Tibial nerve (tissue), 4 donors: ENCODE data around the gene FHAD1. TPM values are rescaled to one million over a fixed set of nuclear protein-coding genes. Genes with fewer than 3 reads are reported as not detected.

Source experiments
- DNase-seq, 2 donors: peaks; one replicate each; pipeline ENCODE4 v3.0.0-alpha.2; 2019; ENCODE audit warnings: low spot score in 2 of 2
- H3K27ac ChIP-seq, 4 donors: fragments of 200-600 bp; sonication (generic) in 3 of 4; one replicate each; pipeline ENCODE4 v1.5.1; 2017 to 2019; ENCODE audit warnings: mild to moderate bottlenecking in 1 of 4
- H3K27me3 ChIP-seq, 2 donors: fragments of 200-600 bp; sonication (generic) in 1 of 2; one replicate each; pipeline versions ENCODE4 v1.5.1 to v1.6.0; 2017 to 2019
- H3K36me3 ChIP-seq, 3 donors: fragments of 200-600 bp; sonication (generic); one replicate each; pipeline ENCODE4 v1.5.1; 2018 to 2019
- H3K4me1 ChIP-seq, 4 donors: fragments of 200-600 bp; sonication (generic) in 3 of 4; one replicate each; pipeline ENCODE4 v1.5.1; 2017 to 2019
- H3K4me3 ChIP-seq, 4 donors: fragments of 200-600 bp; sonication (generic) in 3 of 4; one replicate each; pipeline ENCODE4 v1.5.1; 2017 to 2019; ENCODE audit warnings: mild to moderate bottlenecking in 1 of 4, moderate library complexity in 1 of 4
- H3K9me3 ChIP-seq, 4 donors: fragments of 200-600 bp; sonication (generic) in 3 of 4; one replicate each; pipeline ENCODE4 v1.5.1; 2017 to 2019
- CTCF ChIP-seq, 5 experiments: fragments of 200-600 bp in 3 of 5; fragments of 450-650 bp in 2 of 5; sonication (generic) in 3 of 5; IDR thresholded peaks; one replicate each; pipeline ENCODE4 v1.5.1; 2016 to 2019; ENCODE audit warnings: antibody characterized with exemption in 5 of 5, mild to moderate bottlenecking in 3 of 5, moderate library complexity in 2 of 5
- EP300 ChIP-seq, 2 donors: sonication (generic); formaldehyde crosslinking; IDR thresholded peaks; one replicate each; pipeline ENCODE4 v1.6.1; 2017; ENCODE audit warnings: antibody characterized with exemption in 2 of 2, mild to moderate bottlenecking in 1 of 2
- POLR2A ChIP-seq, 2 donors: fragments of 450-650 bp; IDR thresholded peaks; one replicate each; pipeline ENCODE4 v1.6.1; 2017; ENCODE audit warnings: antibody characterized with exemption in 2 of 2, mild to moderate bottlenecking in 2 of 2, moderate library complexity in 2 of 2
- WGBS, 2 donors: methylation state at CpG; one replicate each; pipeline ENCODE4 v1.1.5; 2018; 5-methylcytosine and 5-hydroxymethylcytosine counted together
- total RNA-seq, 4 donors: library from RNA; depleted of rRNA; stranded (reverse); fragments of >200 nt; gene quantifications; one replicate each; pipeline ENCODE4 v1.1.0, GENCODE V29; 2016

The FHAD1 gene
- total RNA-seq, 4 donors from 2014 or later = 0.30 to 0.63 TPM; not detected in 2

GRCh38 chr1:15312626-15313411, 65.8 kb downstream of the FHAD1 start:
- H3K27ac ChIP-seq = no peak overlapping the region
- no peak overlapping the region for H3K4me3 ChIP-seq
- no peaks in the 10 kb centered on the region for H3K27me3 ChIP-seq
- H3K4me1 ChIP-seq = no peaks in the 10 kb centered on the region
- WGBS, 2 donors = 74 to 78% methylated on average over 16 of the region's 16 CpGs
- TF ChIP-seq POLR2A (IDR thresholded peaks at IDR 0.05) (no peak), CTCF (IDR thresholded peaks at IDR 0.05) (no peak), EP300 (IDR thresholded peaks at IDR 0.05) (no peak)
- DNase-seq = no peak
- H3K9me3 ChIP-seq = peaks cover 0 to 12% (median 0%) of the 10 kb centered on the region in 4 donors
- H3K36me3 ChIP-seq = no peaks in the 10 kb centered on the region

GRCh38 chr1:15314328-15315281, 67.6 kb downstream of the FHAD1 start:
- Histone ChIP-seq H3K36me3 (no peaks in the 10 kb centered on the region), H3K9me3 (peaks cover 0 to 12% (median 0%) of the 10 kb centered on the region in 4 donors), H3K27me3 (no peaks in the 10 kb centered on the region), H3K27ac (no peak overlapping the region), H3K4me3 (no peak overlapping the region), H3K4me1 (no peaks in the 10 kb centered on the region)
- WGBS, 2 donors = 88% methylated on average over 18 to 26 of the region's 26 CpGs
- no peak for TF ChIP-seq EP300 (IDR thresholded peaks at IDR 0.05)
- TF ChIP-seq POLR2A (IDR thresholded peaks at IDR 0.05) = no peak
- no peak for TF ChIP-seq CTCF (IDR thresholded peaks at IDR 0.05)
- DNase-seq = no peak

GRCh38 chr1:15315815-15316214, 68.8 kb downstream of the FHAD1 start:
- no peak for DNase-seq
- Histone ChIP-seq H3K9me3 (peaks cover 0 to 22% (median 0%) of the 10 kb centered on the region in 4 donors), H3K27me3 (no peaks in the 10 kb centered on the region), H3K36me3 (no peaks in the 10 kb centered on the region), H3K4me3 (no peak overlapping the region), H3K27ac (no peak overlapping the region), H3K4me1 (no peaks in the 10 kb centered on the region)
- TF ChIP-seq EP300 (IDR thresholded peaks at IDR 0.05) = no peak
- no peak for TF ChIP-seq CTCF (IDR thresholded peaks at IDR 0.05)
- no peak for TF ChIP-seq POLR2A (IDR thresholded peaks at IDR 0.05)
- 64 to 72% methylated on average over 7 of the region's 7 CpGs for WGBS, 2 donors

- 0 to 10% methylated on average over 1 of the region's 1 CpG for WGBS, 2 donors
- Histone ChIP-seq H3K27ac (no peak overlapping the region), H3K4me3 (no peak overlapping the region), H3K4me1 (no peaks in the 10 kb centered on the region), H3K36me3 (no peaks in the 10 kb centered on the region), H3K27me3 (no peaks in the 10 kb centered on the region), H3K9me3 (peaks cover 0 to 21% (median 0%) of the 10 kb centered on the region in 4 donors)
- TF ChIP-seq CTCF (IDR thresholded peaks at IDR 0.05) = no peak
- no peak for TF ChIP-seq POLR2A (IDR thresholded peaks at IDR 0.05)
- TF ChIP-seq EP300 (IDR thresholded peaks at IDR 0.05) = no peak
- no peak for DNase-seq
Measured at GRCh38 chr1:15316510-15316909, 69.5 kb downstream of the FHAD1 start.
